WERI-Rb-1 (cell line): ENCODE measurements around the gene RAD1.
A peak's percentile ranks its signal among the peaks of the same experiment; 100 is the strongest.

ENCODE experiments used
- DNase-seq: peaks from one replicate; pipeline ENCODE4 v3.0.0-alpha.2; 2020
- H3K27ac ChIP-seq: fragments of 250-450 bp; sonication (Bioruptor Pico); 2 replicates; pipeline ENCODE4 v1.5.1; 2020; ENCODE audit warnings: mild to moderate bottlenecking, moderate library complexity
- H3K27me3 ChIP-seq: fragments of 250-450 bp; sonication (Bioruptor Pico); 2 replicates; pipeline ENCODE4 v1.5.1; 2021; ENCODE audit warnings: mild to moderate bottlenecking, low read depth, moderate library complexity; ENCODE audit not compliant: insufficient read depth, severe bottlenecking
- H3K36me3 ChIP-seq: fragments of 250-450 bp; sonication (Bioruptor Pico); 2 replicates; pipeline ENCODE4 v1.5.1; 2020; ENCODE audit warnings: mild to moderate bottlenecking, moderate library complexity
- H3K4me3 ChIP-seq: 2 replicates; pipeline ENCODE4 v1.5.1; 2011; ENCODE audit warnings: low read depth, mild to moderate bottlenecking, control low read depth, low read length
- H3K9me3 ChIP-seq: fragments of 250-450 bp; sonication (Bioruptor Pico); 2 replicates; pipeline ENCODE4 v1.5.1; 2021; ENCODE audit warnings: mild to moderate bottlenecking, moderate library complexity; ENCODE audit not compliant: severe bottlenecking
- CTCF ChIP-seq: IDR thresholded peaks from 2 replicates; pipeline ENCODE4 v1.5.1; 2011; ENCODE audit warnings: low read depth, mild to moderate bottlenecking, control low read depth, inconsistent platforms, low read length

The RAD1 gene

GRCh38 chr5:34898258-34898895 lies 16.9 kb downstream of the RAD1 start:
- no peaks in the 10 kb centered on the region; the same call in 1 of the 2 replicates for H3K36me3 ChIP-seq
- peak; percentile 80 for TF ChIP-seq CTCF
- H3K27ac ChIP-seq: no peak overlapping the region
- peak; percentile 73 for DNase-seq
- H3K4me3 ChIP-seq: no peak overlapping the region
- H3K9me3 ChIP-seq: no peaks in the 10 kb centered on the region
- H3K27me3 ChIP-seq: no peaks in the 10 kb centered on the region

- no peak overlapping the region for H3K27ac ChIP-seq
- no peak overlapping the region for H3K4me3 ChIP-seq
- no peaks in the 10 kb centered on the region; the same call in 1 of the 2 replicates for H3K36me3 ChIP-seq
- no peak for DNase-seq
- no peak for TF ChIP-seq CTCF
- H3K9me3 ChIP-seq: no peaks in the 10 kb centered on the region
- no peaks in the 10 kb centered on the region for H3K27me3 ChIP-seq
These were observed 17.7 kb downstream of the RAD1 start for GRCh38 chr5:34897646-34898045.

GRCh38 chr5:34895641-34896419 lies 19.5 kb downstream of the RAD1 start:
- H3K36me3 ChIP-seq: no peaks in the 10 kb centered on the region
- no peaks in the 10 kb centered on the region for H3K9me3 ChIP-seq
- DNase-seq: no peak
- no peaks in the 10 kb centered on the region for H3K27me3 ChIP-seq
- no peak for TF ChIP-seq CTCF
- H3K27ac ChIP-seq: no peak overlapping the region
- no peak overlapping the region for H3K4me3 ChIP-seq

GRCh38 chr5:34894716-34895115 lies 20.6 kb downstream of the RAD1 start:
- Histone ChIP-seq H3K4me3 (no peak overlapping the region), H3K36me3 (no peaks in the 10 kb centered on the region), H3K27me3 (no peaks in the 10 kb centered on the region), H3K9me3 (no peaks in the 10 kb centered on the region), H3K27ac (no peak overlapping the region)
- no peak for TF ChIP-seq CTCF
- no peak for DNase-seq

GRCh38 chr5:34892414-34892813 lies 22.9 kb downstream of the RAD1 start:
- Histone ChIP-seq H3K27me3 (no peaks in the 10 kb centered on the region), H3K9me3 (no peaks in the 10 kb centered on the region), H3K27ac (no peak overlapping the region), H3K4me3 (no peak overlapping the region), H3K36me3 (no peaks in the 10 kb centered on the region)
- TF ChIP-seq CTCF: no peak
- DNase-seq: no peak

GRCh38 chr5:34891981-34892380 lies 23.3 kb downstream of the RAD1 start:
- Histone ChIP-seq H3K36me3 (no peaks in the 10 kb centered on the region), H3K4me3 (no peak overlapping the region), H3K27me3 (no peaks in the 10 kb centered on the region), H3K9me3 (no peaks in the 10 kb centered on the region), H3K27ac (no peak overlapping the region)
- TF ChIP-seq CTCF: no peak
- no peak for DNase-seq
